Inflammatory macrophage treated with lipopolysaccharide for 1 hour (primary cell): ENCODE measurements around the gene CHCHD2.
"Not testable (repeated sequence)": the region's sequence is repeated elsewhere in the genome, so short reads cannot be mapped to it uniquely, and the experiment has no call there.

Source experiments
- DNase-seq, 2 donors: peaks; one replicate each; pipeline ENCODE4 v3.0.0-alpha.2; 2020 to 2022

CHCHD2 gene

DNA sequence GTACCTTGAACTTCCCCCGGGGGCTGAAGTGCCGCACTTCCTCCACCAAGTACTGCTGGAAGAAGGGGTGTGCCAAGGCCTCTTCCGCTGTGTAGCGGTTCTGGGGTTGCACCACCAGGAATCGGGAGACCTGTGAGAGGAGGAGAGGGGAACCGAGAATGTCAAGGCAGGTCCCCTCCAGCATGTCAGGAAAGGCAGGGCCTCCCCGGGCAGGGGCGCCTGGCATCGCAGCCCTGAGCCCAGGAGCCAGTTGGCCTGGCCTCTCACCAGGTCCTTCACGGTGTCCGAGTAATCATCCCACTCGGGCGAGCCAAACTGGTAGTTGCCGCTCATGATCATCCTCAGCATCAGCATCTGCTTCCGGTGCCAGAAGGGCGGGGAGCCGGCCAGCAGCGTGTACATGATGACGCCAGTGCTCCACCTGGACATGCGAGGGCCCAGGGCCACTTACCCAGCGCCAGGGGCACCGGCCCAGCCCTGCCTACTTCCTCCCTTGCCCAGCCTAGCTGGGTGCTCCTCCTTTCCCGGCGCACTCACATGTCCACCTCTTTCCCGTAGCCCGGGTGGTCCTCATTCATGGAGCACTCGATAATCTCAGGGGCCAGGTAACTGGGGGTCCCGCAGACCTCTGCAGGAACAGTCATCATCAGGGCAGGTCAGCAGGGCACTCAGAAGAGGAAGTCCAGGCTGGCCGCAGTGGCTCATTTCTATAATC lies 24.5 kb downstream of the CHCHD2 start:
- no peak for DNase-seq

GRCh38 chr7:56080726-56081435 lies 25.4 kb downstream of the CHCHD2 start:
- DNase-seq: not testable (repeated sequence)

GRCh38 chr7:56079450-56080185 lies 26.7 kb downstream of the CHCHD2 start:
- DNase-seq: no peak

DNA sequence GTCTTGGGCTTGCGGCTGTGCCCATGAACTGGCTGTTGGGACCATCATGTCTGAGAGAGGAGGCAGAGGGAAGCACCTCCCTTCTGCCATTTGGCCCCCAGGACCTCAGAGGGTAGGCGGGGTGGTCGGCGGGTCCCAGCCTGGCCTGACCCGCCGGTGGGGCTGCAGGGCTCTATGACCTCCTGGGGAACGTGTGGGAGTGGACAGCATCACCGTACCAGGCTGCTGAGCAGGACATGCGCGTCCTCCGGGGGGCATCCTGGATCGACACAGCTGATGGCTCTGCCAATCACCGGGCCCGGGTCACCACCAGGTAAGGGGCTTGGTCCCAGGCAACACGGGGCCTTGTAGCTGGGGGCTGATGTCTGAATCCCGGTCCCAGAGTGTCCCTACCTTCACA lies 28.1 kb downstream of the CHCHD2 start:
- no peak for DNase-seq

DNA sequence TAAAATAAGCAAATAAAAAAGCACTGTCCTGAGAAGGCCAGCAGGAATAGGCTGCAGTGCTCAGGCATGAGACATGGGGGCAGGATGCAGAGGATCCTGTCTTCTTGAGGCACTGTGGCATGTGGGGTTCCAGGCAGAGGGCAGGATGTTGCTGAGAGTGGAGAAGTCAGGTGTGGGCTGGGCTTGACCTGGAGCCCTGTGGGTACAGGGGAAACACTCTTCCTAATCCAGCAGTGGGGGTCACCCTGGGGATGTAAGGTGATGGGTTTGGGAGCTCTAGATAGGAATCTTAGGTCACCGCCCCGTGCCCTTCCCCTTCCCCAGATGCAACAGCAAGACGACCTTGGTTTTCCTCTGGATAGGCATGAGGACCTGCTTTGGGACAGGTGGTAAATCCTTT lies 28.6 kb downstream of the CHCHD2 start:
- DNase-seq: no peak

DNA sequence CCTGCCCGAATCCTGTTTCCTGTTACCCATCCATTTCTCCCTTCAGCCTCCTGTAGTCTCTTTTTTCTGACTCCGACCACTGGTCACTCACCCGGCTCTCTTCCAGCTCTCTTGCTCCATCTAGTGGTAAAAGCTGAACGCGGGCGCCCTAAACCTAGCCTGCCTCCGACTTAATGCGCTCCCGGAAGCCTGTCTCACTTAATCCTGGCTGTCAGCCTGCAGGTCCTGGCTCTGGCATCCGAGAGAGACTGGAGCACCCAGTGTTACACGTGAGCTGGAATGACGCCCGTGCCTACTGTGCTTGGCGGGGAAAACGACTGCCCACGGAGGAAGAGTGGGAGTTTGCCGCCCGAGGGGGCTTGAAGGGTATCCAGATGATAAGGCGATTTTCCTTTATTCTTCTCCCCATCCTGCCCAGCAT lies 31.9 kb downstream of the CHCHD2 start:
- peak; percentile 52 to 97 for DNase-seq

DNA sequence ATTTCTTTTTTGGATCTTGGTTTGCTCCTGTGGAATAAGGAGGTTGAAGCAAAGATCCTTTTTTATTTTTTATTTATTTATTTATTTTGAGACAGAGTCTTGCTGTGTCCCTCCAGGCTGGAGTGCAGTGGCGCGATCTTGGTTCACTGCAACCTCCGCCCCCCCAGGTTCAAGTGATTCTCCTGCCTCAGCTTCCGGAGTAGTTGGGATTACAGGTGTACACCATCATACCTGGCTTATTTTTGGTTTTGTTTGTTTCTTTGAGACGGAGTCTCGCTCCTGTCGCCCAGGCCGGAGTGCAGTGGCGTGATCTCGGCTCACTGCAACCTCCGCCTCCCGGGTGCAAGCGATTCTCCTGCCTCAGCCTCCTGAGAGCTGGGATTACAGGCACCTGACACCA lies 39.9 kb downstream of the CHCHD2 start:
- not testable (repeated sequence) for DNase-seq

GRCh38 chr7:56063882-56064625 lies 42.2 kb downstream of the CHCHD2 start, which contains the start of gene SUMF2:
TSS of gene SUMF2 (plus strand) at chr7:56064286. CDS start at chr7:56064312, 26 bp downstream.
- peak; percentile 88 to 90 for DNase-seq

- no peak for DNase-seq
These were observed 42.8 kb downstream of the CHCHD2 start for GRCh38 chr7:56063500-56063881.

DNA sequence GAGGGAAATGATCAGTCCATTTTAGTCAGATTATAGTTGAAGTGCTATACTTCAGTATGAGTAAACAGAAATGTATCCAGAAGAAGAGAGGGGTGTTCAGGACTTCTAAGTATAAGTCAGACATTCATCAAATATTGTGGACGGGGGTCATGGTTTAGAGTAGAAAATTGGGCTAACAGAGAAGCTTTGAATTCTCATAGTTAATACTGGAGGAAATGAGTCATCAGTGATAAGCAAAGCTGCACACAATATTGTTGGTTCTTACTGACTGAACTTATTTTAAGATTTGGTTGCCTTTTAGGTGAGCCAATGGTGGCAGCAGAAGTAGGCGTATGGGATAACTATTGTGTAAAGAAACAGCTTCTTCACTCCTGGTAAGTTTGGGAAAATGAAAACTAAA lies 43.9 kb downstream of the CHCHD2 start:
- DNase-seq: no peak

- no peak for DNase-seq
These were observed 52.3 kb downstream of the CHCHD2 start for GRCh38 chr7:56053993-56054392.

DNA sequence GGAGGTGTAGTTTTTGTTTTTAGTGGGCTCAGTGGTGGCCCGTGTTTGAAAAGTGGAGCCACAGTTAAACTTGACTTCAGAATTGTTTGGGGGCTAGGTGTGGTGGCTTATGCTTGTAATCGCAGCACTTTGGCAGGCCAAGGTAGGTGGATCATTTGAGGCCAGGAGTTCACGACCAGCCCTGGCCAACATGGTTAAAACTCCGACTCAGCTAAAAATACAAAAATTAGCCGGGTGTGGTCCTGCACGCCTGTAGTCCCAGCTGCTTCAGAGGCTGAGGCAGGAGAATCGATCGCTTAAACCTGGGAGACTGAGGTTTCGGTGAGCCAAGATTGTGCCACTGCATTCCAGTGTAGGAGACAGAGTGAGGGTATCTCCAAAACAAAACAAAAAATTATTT lies 52.9 kb downstream of the CHCHD2 start:
- no peak for DNase-seq
